ENCODE results near the gene DUS1L. TPM values are rescaled to one million over a fixed set of nuclear protein-coding genes. Genes with fewer than 3 reads are reported as not detected.

Gene DUS1L
- total RNA-seq, 1 donor from 2014 or later = 97.1 TPM

- H3K9me3 Mint-ChIP-seq = no peaks in the 10 kb centered on the region
- no peaks in the 10 kb centered on the region for H3K36me3 Mint-ChIP-seq
- H3K27ac Mint-ChIP-seq = no peak overlapping the region
- no peak for TF ChIP-seq CTCF (conservative IDR thresholded peaks at IDR 0.05)
- no peaks in the 10 kb centered on the region for H3K4me1 Mint-ChIP-seq (ENCODE audit: unreplicated experiment)
- H3K4me3 Mint-ChIP-seq = no peak overlapping the region
- no peaks in the 10 kb centered on the region for H3K27me3 Mint-ChIP-seq
- DNase-seq (ENCODE audit: extremely low spot score, unreplicated experiment) = no peak
Measured at GRCh38 chr17:82085031-82085861, 19.6 kb upstream of the DUS1L start.

- no peak overlapping the region for H3K27ac Mint-ChIP-seq
- H3K9me3 Mint-ChIP-seq = no peaks in the 10 kb centered on the region
- H3K36me3 Mint-ChIP-seq = no peaks in the 10 kb centered on the region
Measured at GRCh38 chr17:82084373-82085030, 18.9 kb upstream of the DUS1L start.

GRCh38 chr17:82083533-82084359 lies 18.1 kb upstream of the DUS1L start:
- no peaks in the 10 kb centered on the region for H3K27me3 Mint-ChIP-seq
- DNase-seq (ENCODE audit: extremely low spot score, unreplicated experiment) = no peak
- H3K4me3 Mint-ChIP-seq = no peak overlapping the region
- no peaks in the 10 kb centered on the region for H3K36me3 Mint-ChIP-seq
- H3K27ac Mint-ChIP-seq = no peak overlapping the region
- no peak for TF ChIP-seq CTCF (conservative IDR thresholded peaks at IDR 0.05)
- H3K4me1 Mint-ChIP-seq (ENCODE audit: unreplicated experiment) = no peaks in the 10 kb centered on the region
- H3K9me3 Mint-ChIP-seq = no peaks in the 10 kb centered on the region

More at GRCh38 chr17:82084373-82085030, 18.9 kb upstream of the DUS1L start:
- Mint-ChIP-seq H3K27me3 (no peaks in the 10 kb centered on the region), H3K4me1 (ENCODE audit: unreplicated experiment) (no peaks in the 10 kb centered on the region), H3K4me3 (no peak overlapping the region)
- no peak for DNase-seq (ENCODE audit: extremely low spot score, unreplicated experiment)
- no peak for TF ChIP-seq CTCF (conservative IDR thresholded peaks at IDR 0.05)

- DNase-seq (ENCODE audit: extremely low spot score, unreplicated experiment) = no peak
- Mint-ChIP-seq H3K36me3 (no peaks in the 10 kb centered on the region), H3K27me3 (no peaks in the 10 kb centered on the region), H3K9me3 (no peaks in the 10 kb centered on the region), H3K4me1 (ENCODE audit: unreplicated experiment) (no peaks in the 10 kb centered on the region), H3K27ac (no peak overlapping the region), H3K4me3 (no peak overlapping the region)
- no peak for TF ChIP-seq CTCF (conservative IDR thresholded peaks at IDR 0.05)
Measured at GRCh38 chr17:82083009-82083408, 17.4 kb upstream of the DUS1L start.

- H3K9me3 Mint-ChIP-seq = no peaks in the 10 kb centered on the region
- no peaks in the 10 kb centered on the region for H3K36me3 Mint-ChIP-seq
- no peaks in the 10 kb centered on the region for H3K27me3 Mint-ChIP-seq
Measured at GRCh38 chr17:82082456-82082855, 16.9 kb upstream of the DUS1L start.

More at GRCh38 chr17:82082456-82082855, 16.9 kb upstream of the DUS1L start:
- H3K27ac Mint-ChIP-seq = no peak overlapping the region
- H3K4me1 Mint-ChIP-seq (ENCODE audit: unreplicated experiment) = no peaks in the 10 kb centered on the region
- no peak for TF ChIP-seq CTCF (conservative IDR thresholded peaks at IDR 0.05)
- no peak overlapping the region for H3K4me3 Mint-ChIP-seq
- no peak for DNase-seq (ENCODE audit: extremely low spot score, unreplicated experiment)

All from type B pancreatic cell (in vitro differentiated cells).